ENCODE measurements around the gene BCAS3.

The BCAS3 gene

GRCh38 chr17:60902399-60902798, 224.7 kb downstream of the BCAS3 start:
- Histone ChIP-seq H3K27me3 (replicated peaks; ENCODE audit: control insufficient read depth, insufficient read depth, low read length, poor library complexity, severe bottlenecking) (no peaks in the 10 kb centered on the region), H3K36me3 (ENCODE audit: control insufficient read depth, insufficient read depth, low read length) (peaks cover 4% of the 10 kb centered on the region), H3K4me3 (ENCODE audit: insufficient read depth, low read depth, low read length, poor library complexity, severe bottlenecking) (no peak overlapping the region), H3K9me3 (ENCODE audit: control insufficient read depth, low read length) (no peaks in the 10 kb centered on the region), H3K4me1 (ENCODE audit: control insufficient read depth, insufficient read depth, low read length, poor library complexity, severe bottlenecking) (no peaks in the 10 kb centered on the region), H3K27ac (ENCODE audit: insufficient read depth, low read length, poor library complexity, severe bottlenecking) (no peak overlapping the region)
- no peak for DNase-seq

- Histone ChIP-seq H3K9me3 (ENCODE audit: control insufficient read depth, low read length) (no peaks in the 10 kb centered on the region), H3K36me3 (ENCODE audit: control insufficient read depth, insufficient read depth, low read length) (peaks cover 4% of the 10 kb centered on the region), H3K27me3 (replicated peaks; ENCODE audit: control insufficient read depth, insufficient read depth, low read length, poor library complexity, severe bottlenecking) (no peaks in the 10 kb centered on the region), H3K27ac (ENCODE audit: insufficient read depth, low read length, poor library complexity, severe bottlenecking) (no peak overlapping the region), H3K4me1 (ENCODE audit: control insufficient read depth, insufficient read depth, low read length, poor library complexity, severe bottlenecking) (no peaks in the 10 kb centered on the region), H3K4me3 (ENCODE audit: insufficient read depth, low read depth, low read length, poor library complexity, severe bottlenecking) (no peak overlapping the region)
- DNase-seq, result no peak
Measured at GRCh38 chr17:60904582-60904981, 226.9 kb downstream of the BCAS3 start.

GRCh38 chr17:60905709-60906108, 228.1 kb downstream of the BCAS3 start:
- Histone ChIP-seq H3K4me1 (ENCODE audit: control insufficient read depth, insufficient read depth, low read length, poor library complexity, severe bottlenecking) (no peaks in the 10 kb centered on the region), H3K9me3 (ENCODE audit: control insufficient read depth, low read length) (no peaks in the 10 kb centered on the region), H3K27ac (ENCODE audit: insufficient read depth, low read length, poor library complexity, severe bottlenecking) (no peak overlapping the region), H3K36me3 (ENCODE audit: control insufficient read depth, insufficient read depth, low read length) (peaks cover 4% of the 10 kb centered on the region), H3K4me3 (ENCODE audit: insufficient read depth, low read depth, low read length, poor library complexity, severe bottlenecking) (no peak overlapping the region), H3K27me3 (replicated peaks; ENCODE audit: control insufficient read depth, insufficient read depth, low read length, poor library complexity, severe bottlenecking) (no peaks in the 10 kb centered on the region)
- no peak for DNase-seq

- no peak for DNase-seq
- no peaks in the 10 kb centered on the region for H3K27me3 ChIP-seq (replicated peaks; ENCODE audit: control insufficient read depth, insufficient read depth, low read length, poor library complexity, severe bottlenecking)
- H3K27ac ChIP-seq (ENCODE audit: insufficient read depth, low read length, poor library complexity, severe bottlenecking), result no peak overlapping the region
- peaks cover 4% of the 10 kb centered on the region for H3K36me3 ChIP-seq (ENCODE audit: control insufficient read depth, insufficient read depth, low read length)
- no peaks in the 10 kb centered on the region for H3K9me3 ChIP-seq (ENCODE audit: control insufficient read depth, low read length)
- no peak overlapping the region for H3K4me3 ChIP-seq (ENCODE audit: insufficient read depth, low read depth, low read length, poor library complexity, severe bottlenecking)
- no peaks in the 10 kb centered on the region for H3K4me1 ChIP-seq (ENCODE audit: control insufficient read depth, insufficient read depth, low read length, poor library complexity, severe bottlenecking)
Measured at GRCh38 chr17:60908324-60908723, 230.7 kb downstream of the BCAS3 start.

GRCh38 chr17:60909405-60909804, 231.8 kb downstream of the BCAS3 start:
- Histone ChIP-seq H3K27me3 (replicated peaks; ENCODE audit: control insufficient read depth, insufficient read depth, low read length, poor library complexity, severe bottlenecking) (no peaks in the 10 kb centered on the region), H3K4me3 (ENCODE audit: insufficient read depth, low read depth, low read length, poor library complexity, severe bottlenecking) (no peak overlapping the region), H3K36me3 (ENCODE audit: control insufficient read depth, insufficient read depth, low read length) (peaks cover 4% of the 10 kb centered on the region), H3K27ac (ENCODE audit: insufficient read depth, low read length, poor library complexity, severe bottlenecking) (no peak overlapping the region), H3K9me3 (ENCODE audit: control insufficient read depth, low read length) (no peaks in the 10 kb centered on the region), H3K4me1 (ENCODE audit: control insufficient read depth, insufficient read depth, low read length, poor library complexity, severe bottlenecking) (no peaks in the 10 kb centered on the region)
- no peak for DNase-seq

GRCh38 chr17:60910415-60910814, 232.8 kb downstream of the BCAS3 start:
- H3K4me3 ChIP-seq (ENCODE audit: insufficient read depth, low read depth, low read length, poor library complexity, severe bottlenecking), result no peak overlapping the region
- H3K27me3 ChIP-seq (replicated peaks; ENCODE audit: control insufficient read depth, insufficient read depth, low read length, poor library complexity, severe bottlenecking), result no peaks in the 10 kb centered on the region
- H3K4me1 ChIP-seq (ENCODE audit: control insufficient read depth, insufficient read depth, low read length, poor library complexity, severe bottlenecking), result no peaks in the 10 kb centered on the region
- H3K9me3 ChIP-seq (ENCODE audit: control insufficient read depth, low read length), result no peaks in the 10 kb centered on the region
- no peak for DNase-seq
- peaks cover 3% of the 10 kb centered on the region for H3K36me3 ChIP-seq (ENCODE audit: control insufficient read depth, insufficient read depth, low read length)
- H3K27ac ChIP-seq (ENCODE audit: insufficient read depth, low read length, poor library complexity, severe bottlenecking), result no peak overlapping the region

- H3K4me3 ChIP-seq (ENCODE audit: insufficient read depth, low read depth, low read length, poor library complexity, severe bottlenecking), result no peak overlapping the region
- H3K36me3 ChIP-seq (ENCODE audit: control insufficient read depth, insufficient read depth, low read length), result no peaks in the 10 kb centered on the region
- no peaks in the 10 kb centered on the region for H3K27me3 ChIP-seq (replicated peaks; ENCODE audit: control insufficient read depth, insufficient read depth, low read length, poor library complexity, severe bottlenecking)
- H3K9me3 ChIP-seq (ENCODE audit: control insufficient read depth, low read length), result no peaks in the 10 kb centered on the region
- no peak overlapping the region for H3K27ac ChIP-seq (ENCODE audit: insufficient read depth, low read length, poor library complexity, severe bottlenecking)
- no peak for DNase-seq
- no peaks in the 10 kb centered on the region for H3K4me1 ChIP-seq (ENCODE audit: control insufficient read depth, insufficient read depth, low read length, poor library complexity, severe bottlenecking)
Measured at GRCh38 chr17:60914078-60914477, 236.4 kb downstream of the BCAS3 start.

GRCh38 chr17:60916043-60916442, 238.4 kb downstream of the BCAS3 start:
- no peaks in the 10 kb centered on the region for H3K9me3 ChIP-seq (ENCODE audit: control insufficient read depth, low read length)
- H3K27me3 ChIP-seq (replicated peaks; ENCODE audit: control insufficient read depth, insufficient read depth, low read length, poor library complexity, severe bottlenecking), result no peaks in the 10 kb centered on the region
- no peak for DNase-seq
- H3K36me3 ChIP-seq (ENCODE audit: control insufficient read depth, insufficient read depth, low read length), result no peaks in the 10 kb centered on the region
- no peak overlapping the region for H3K27ac ChIP-seq (ENCODE audit: insufficient read depth, low read length, poor library complexity, severe bottlenecking)
- H3K4me1 ChIP-seq (ENCODE audit: control insufficient read depth, insufficient read depth, low read length, poor library complexity, severe bottlenecking), result no peaks in the 10 kb centered on the region
- H3K4me3 ChIP-seq (ENCODE audit: insufficient read depth, low read depth, low read length, poor library complexity, severe bottlenecking), result no peak overlapping the region

- no peak for DNase-seq
- Histone ChIP-seq H3K9me3 (ENCODE audit: control insufficient read depth, low read length) (no peaks in the 10 kb centered on the region), H3K4me1 (ENCODE audit: control insufficient read depth, insufficient read depth, low read length, poor library complexity, severe bottlenecking) (no peaks in the 10 kb centered on the region), H3K27ac (ENCODE audit: insufficient read depth, low read length, poor library complexity, severe bottlenecking) (no peak overlapping the region), H3K36me3 (ENCODE audit: control insufficient read depth, insufficient read depth, low read length) (no peaks in the 10 kb centered on the region), H3K27me3 (replicated peaks; ENCODE audit: control insufficient read depth, insufficient read depth, low read length, poor library complexity, severe bottlenecking) (no peaks in the 10 kb centered on the region), H3K4me3 (ENCODE audit: insufficient read depth, low read depth, low read length, poor library complexity, severe bottlenecking) (no peak overlapping the region)
Measured at GRCh38 chr17:60920107-60920506, 242.5 kb downstream of the BCAS3 start.

GRCh38 chr17:60923000-60923399, 245.3 kb downstream of the BCAS3 start:
- no peaks in the 10 kb centered on the region for H3K27me3 ChIP-seq (replicated peaks; ENCODE audit: control insufficient read depth, insufficient read depth, low read length, poor library complexity, severe bottlenecking)
- H3K36me3 ChIP-seq (ENCODE audit: control insufficient read depth, insufficient read depth, low read length), result no peaks in the 10 kb centered on the region
- H3K4me3 ChIP-seq (ENCODE audit: insufficient read depth, low read depth, low read length, poor library complexity, severe bottlenecking), result no peak overlapping the region
- no peaks in the 10 kb centered on the region for H3K4me1 ChIP-seq (ENCODE audit: control insufficient read depth, insufficient read depth, low read length, poor library complexity, severe bottlenecking)
- H3K27ac ChIP-seq (ENCODE audit: insufficient read depth, low read length, poor library complexity, severe bottlenecking), result no peak overlapping the region
- H3K9me3 ChIP-seq (ENCODE audit: control insufficient read depth, low read length), result no peaks in the 10 kb centered on the region
- no peak for DNase-seq

Measured in effector memory CD4-positive, alpha-beta T cell (primary cell).